Measurements from ENCODE around the gene ITPKB. TPM values are rescaled to one million over a fixed set of nuclear protein-coding genes. Genes with fewer than 3 reads are reported as not detected.

ITPKB gene
- total RNA-seq (10 to 100 TPM; 11.2 to 33.7 (median 17.8) TPM), polyA plus RNA-seq (10 to 100 TPM in 1 of 2 donors, 1 to 10 TPM in 1; 6.2 to 11.9 TPM)
- long read RNA-seq, donor 1, full-length matches to known transcripts, result 10 of 19 reads
- long read RNA-seq, donor 1, partial matches to known transcripts, result 2 of 19 reads
- long read RNA-seq, donor 1, other reads (novel, unspliced or antisense), result 7 of 19 reads
- long read RNA-seq, donor 2, partial matches to known transcripts, result 0 of 6 reads
- long read RNA-seq, donor 2, other reads (novel, unspliced or antisense), result 6 of 6 reads
- long read RNA-seq, donor 3, full-length matches to known transcripts, result 3 of 17 reads
- long read RNA-seq, donor 3, partial matches to known transcripts, result 4 of 17 reads
- long read RNA-seq, donor 3, other reads (novel, unspliced or antisense), result 10 of 17 reads

DNA sequence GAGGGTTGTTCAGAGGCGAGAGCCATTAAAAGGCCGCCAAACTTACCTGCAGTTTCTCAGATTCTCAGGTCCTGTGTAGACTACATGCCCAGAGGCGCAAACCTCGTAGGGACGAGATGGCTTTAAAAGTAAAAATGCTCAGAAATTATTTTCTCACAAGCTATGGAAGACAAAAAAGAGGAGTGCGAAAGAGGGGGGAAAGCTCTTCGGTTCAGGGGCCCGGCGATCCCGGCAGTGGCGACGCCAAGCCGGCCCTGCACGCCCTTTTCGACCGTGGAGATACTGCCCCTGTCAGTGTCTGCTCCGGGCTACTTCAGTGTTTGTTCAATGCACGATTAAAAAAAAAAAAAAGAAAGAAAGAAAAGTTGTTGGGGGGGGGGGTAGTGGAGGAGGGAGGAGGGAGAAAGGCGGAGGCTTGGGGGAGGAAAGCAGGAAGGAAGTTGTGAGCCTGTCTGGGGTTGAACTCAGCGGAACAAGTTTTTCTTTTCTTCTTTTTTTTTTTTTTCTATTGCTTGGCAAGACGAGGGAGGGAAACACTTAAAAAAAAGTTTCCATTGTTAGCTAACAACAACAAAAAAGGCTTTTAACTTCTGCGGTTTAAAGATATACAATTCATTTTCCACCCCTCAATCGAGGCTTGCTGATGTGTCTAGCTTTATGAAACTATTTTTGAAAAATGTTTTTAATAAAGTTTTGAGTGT, at the start of gene ITPKB:
TSS of gene ITPKB (minus strand) at position 288 of the 701 bp plus-strand sequence. CDS start 1,824 bp downstream, outside the sequence.
- intact Hi-C loops (cut with DNase I), result loop anchor here (1.0 to 10.0 kb wide), 14 partner anchors 37 to 107 kb away; no protein-coding TSS in a partner anchor
- Histone ChIP-seq H3K27ac (peak within 1 kb of the TSS; percentile 84 to 96 (median 92)), H3K4me3 (peak within 1 kb of the TSS; percentile 54 to 98 (median 88)), H3K4me1 (peaks cover 0 to 42% (median 26%) of the 10 kb centered on the region in 12 donors), H3K9me3 (peaks cover 0 to 19% (median 0%) of the 10 kb centered on the region in 12 donors), H3K27me3 (no peaks in the 10 kb centered on the region), H3K36me3 (peaks cover 0 to 29% (median 11%) of the 10 kb centered on the region in 9 donors)
- peak in 1 of 2 donors; percentile 27 for TF ChIP-seq POLR2A (IDR thresholded peaks at IDR 0.05)
- TF ChIP-seq, protein P1, sequence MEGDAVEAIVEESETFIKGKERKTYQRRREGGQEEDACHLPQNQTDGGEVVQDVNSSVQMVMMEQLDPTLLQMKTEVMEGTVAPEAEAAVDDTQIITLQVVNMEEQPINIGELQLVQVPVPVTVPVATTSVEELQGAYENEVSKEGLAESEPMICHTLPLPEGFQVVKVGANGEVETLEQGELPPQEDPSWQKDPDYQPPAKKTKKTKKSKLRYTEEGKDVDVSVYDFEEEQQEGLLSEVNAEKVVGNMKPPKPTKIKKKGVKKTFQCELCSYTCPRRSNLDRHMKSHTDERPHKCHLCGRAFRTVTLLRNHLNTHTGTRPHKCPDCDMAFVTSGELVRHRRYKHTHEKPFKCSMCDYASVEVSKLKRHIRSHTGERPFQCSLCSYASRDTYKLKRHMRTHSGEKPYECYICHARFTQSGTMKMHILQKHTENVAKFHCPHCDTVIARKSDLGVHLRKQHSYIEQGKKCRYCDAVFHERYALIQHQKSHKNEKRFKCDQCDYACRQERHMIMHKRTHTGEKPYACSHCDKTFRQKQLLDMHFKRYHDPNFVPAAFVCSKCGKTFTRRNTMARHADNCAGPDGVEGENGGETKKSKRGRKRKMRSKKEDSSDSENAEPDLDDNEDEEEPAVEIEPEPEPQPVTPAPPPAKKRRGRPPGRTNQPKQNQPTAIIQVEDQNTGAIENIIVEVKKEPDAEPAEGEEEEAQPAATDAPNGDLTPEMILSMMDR (IDR thresholded peaks at IDR 0.05), result no peak
- 8 to 12% (median 9%) methylated on average over 23 of the region's 23 CpGs for WGBS, 4 donors
- DNase-seq (peak; percentile 48 to 82 (median 70)), ATAC-seq (peak; percentile 44 to 72 (median 56))

DNA sequence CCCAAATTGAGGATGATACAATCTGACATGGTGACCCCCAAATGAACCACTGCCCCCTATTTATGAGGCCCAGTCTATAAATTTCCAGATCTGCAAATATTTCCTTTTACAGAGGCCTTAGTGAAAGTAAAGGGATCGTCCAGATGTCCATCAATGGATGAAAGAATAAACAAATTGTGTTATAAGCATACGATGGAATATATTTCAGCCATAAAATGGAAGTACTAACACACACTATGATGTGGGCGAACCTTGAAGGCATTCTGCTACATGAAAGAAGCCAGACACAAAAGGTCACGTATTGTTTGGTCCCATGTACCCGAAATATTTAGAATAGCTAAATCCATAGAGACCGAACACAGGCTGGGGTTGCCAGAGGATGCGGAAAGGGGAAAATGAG, 48.6 kb upstream of the ITPKB start:
- intact Hi-C loops (cut with DNase I), result no loop called here
- WGBS, 4 donors, result 94 to 96% (median 95%) methylated on average over 7 of the region's 7 CpGs
- H3K36me3 ChIP-seq, result no peaks in the 10 kb centered on the region
- peak overlapping the region in 1 of 12 donors; percentile 85 for H3K27ac ChIP-seq
- peaks cover 0 to 11% (median 0%) of the 10 kb centered on the region in 12 donors for H3K4me1 ChIP-seq
- no peaks in the 10 kb centered on the region for H3K9me3 ChIP-seq
- TF ChIP-seq, protein P1 (IDR thresholded peaks at IDR 0.05), result no peak
- no peak for TF ChIP-seq POLR2A (IDR thresholded peaks at IDR 0.05)
- ATAC-seq, result no peak
- no peak for DNase-seq
- H3K27me3 ChIP-seq, result no peaks in the 10 kb centered on the region
- no peak overlapping the region for H3K4me3 ChIP-seq

DNA sequence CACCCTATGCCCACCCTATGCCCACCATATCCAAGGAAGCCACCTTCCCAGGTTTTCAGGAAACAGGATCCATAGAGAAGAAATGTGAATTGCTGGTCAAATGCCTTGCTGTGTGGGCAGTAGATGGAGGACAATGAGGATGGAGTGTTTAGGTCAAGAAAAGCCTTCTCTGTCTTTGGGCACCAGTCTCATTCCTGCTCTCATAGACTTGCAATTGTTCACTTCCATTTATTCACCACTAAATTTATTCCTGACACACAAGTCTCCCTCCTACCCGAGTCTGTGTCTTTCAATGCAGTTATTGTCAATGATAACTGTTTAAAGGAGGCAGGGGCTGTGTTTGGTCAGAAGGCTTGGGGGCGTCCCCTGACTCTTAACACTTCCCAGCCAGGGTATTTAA, 48.0 kb upstream of the ITPKB start:
- WGBS, 4 donors, result 89 to 96% (median 92%) methylated on average over 2 of the region's 2 CpGs
- Histone ChIP-seq H3K4me3 (no peak overlapping the region), H3K4me1 (peaks cover 0 to 11% (median 0%) of the 10 kb centered on the region in 12 donors), H3K36me3 (no peaks in the 10 kb centered on the region), H3K27ac (peak overlapping the region in 1 of 12 donors; percentile 85), H3K27me3 (no peaks in the 10 kb centered on the region), H3K9me3 (no peaks in the 10 kb centered on the region)
- intact Hi-C loops (cut with DNase I), result no loop called here
- ATAC-seq (no peak), DNase-seq (no peak)
- TF ChIP-seq, protein P1 (IDR thresholded peaks at IDR 0.05), result no peak
- no peak for TF ChIP-seq POLR2A (IDR thresholded peaks at IDR 0.05)

DNA sequence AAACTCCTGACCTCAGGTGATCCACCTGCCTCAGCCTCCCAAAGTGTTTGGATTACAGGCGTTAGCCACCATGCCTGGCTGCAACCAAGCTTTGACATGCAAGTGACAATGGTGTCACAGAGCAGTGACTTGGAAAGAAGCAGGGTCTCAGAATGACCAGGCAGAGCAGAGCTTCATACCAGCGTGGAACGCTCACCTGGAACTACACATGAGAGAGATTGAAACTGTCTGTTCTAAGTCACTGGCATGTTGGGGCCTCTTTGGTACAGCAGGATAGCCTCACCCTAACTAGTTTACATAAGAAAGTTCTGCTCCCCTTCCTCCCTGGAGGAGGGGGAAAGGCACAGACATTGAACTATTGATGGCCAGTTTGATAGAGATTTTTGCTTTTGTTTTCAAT, 47.5 kb upstream of the ITPKB start:
- H3K4me3 ChIP-seq, result no peak overlapping the region
- no peaks in the 10 kb centered on the region for H3K27me3 ChIP-seq
- 97 to 100% (median 99%) methylated on average over 3 of the region's 3 CpGs for WGBS, 4 donors
- no peaks in the 10 kb centered on the region for H3K36me3 ChIP-seq
- TF ChIP-seq POLR2A (IDR thresholded peaks at IDR 0.05), result no peak
- TF ChIP-seq, protein P1 (IDR thresholded peaks at IDR 0.05), result no peak
- DNase-seq, result no peak
- ATAC-seq, result no peak
- peaks cover 0 to 11% (median 0%) of the 10 kb centered on the region in 12 donors for H3K4me1 ChIP-seq
- peak overlapping the region in 1 of 12 donors; percentile 85 for H3K27ac ChIP-seq
- H3K9me3 ChIP-seq, result no peaks in the 10 kb centered on the region
- intact Hi-C loops (cut with DNase I), result no loop called here

Measured in heart left ventricle (tissue), 16 donors.